HepG2 (cell line): ENCODE results near the gene IGFBP6. TPM values are rescaled to one million over a fixed set of nuclear protein-coding genes. Genes with fewer than 3 reads are reported as not detected.

Source experiments
- ATAC-seq: fragments of 200-7000 bp; cut with Tn5 transposase; 3 replicates; pipeline ENCODE4 v1.9.1; 2020; ENCODE audit warnings: mild to moderate bottlenecking, moderate library complexity
- BruUV-seq: library from RNA; stranded (reverse); fragments of 400-500 nt; replicated peaks from 2 replicates; lab custom pipeline; 2021; lab: Mats Ljungman, UMichigan
- CTCF ChIA-PET: fragments of 300-600 bp; formaldehyde crosslinking; extraction: SDS; loops from one replicate; lab custom pipeline; 2021; ENCODE audit warnings: low total read pairs, inconsistent platforms, low intra/inter-chr PET ratio; lab: Yijun Ruan, JAX
- POLR2A ChIA-PET: fragments of 350-600 bp; sonication (Branson Sonifier 250); formaldehyde crosslinking; loops from one replicate; lab custom pipeline; 2020; ENCODE audit warnings: antibody characterized with exemption, inconsistent platforms; lab: Yijun Ruan, JAX
- DNase-seq: peaks from one replicate; pipeline ENCODE4 v3.0.0-alpha.2; 2015; ENCODE audit warnings: low spot score
- FAIRE-seq: peaks from 3 replicates; lab custom pipeline; 2011; peaks lifted over from hg19 to GRCh38; lab: Jason Lieb, UNC
- H2AFZ ChIP-seq: one replicate; pipeline ENCODE4 v1.6.1; 2011; ENCODE audit warnings: low read length, inconsistent platforms
- H3K27ac ChIP-seq: fragments of 300-600 bp; 3 replicates; pipeline ENCODE4 v1.8.0; 2011; ENCODE audit warnings: mixed run types, mild to moderate bottlenecking, mixed read lengths, low read length, inconsistent platforms; ENCODE audit not compliant: insufficient read depth; ENCODE audit errors: extremely low read length
- H3K27me3 ChIP-seq, 2 experiments: fragments of 200-600 bp in 1 of 2; 2 replicates in 1 of 2; 3 replicates in 1 of 2; pipeline versions ENCODE4 v1.6.0 to v1.8.0; 2011; ENCODE audit warnings: low read length in 2 of 2, mild to moderate bottlenecking in 2 of 2, moderate library complexity in 2 of 2, inconsistent platforms in 1 of 2; ENCODE audit not compliant: insufficient read depth in 2 of 2, control insufficient read depth in 1 of 2
- H3K36me3 ChIP-seq, 2 experiments: fragments of 200-600 bp in 1 of 2; replicated peaks in 1 of 2; 2 replicates in 1 of 2; 3 replicates in 1 of 2; pipeline versions ENCODE4 v1.5.1 to v1.8.0; 2011; ENCODE audit warnings: low read length in 2 of 2, inconsistent platforms in 1 of 2; ENCODE audit not compliant: insufficient read depth in 2 of 2, control insufficient read depth in 1 of 2
- H3K4me1 ChIP-seq: 2 replicates; pipeline ENCODE4 v1.5.1; 2012; ENCODE audit warnings: low read length, inconsistent platforms; ENCODE audit not compliant: insufficient read depth
- H3K4me2 ChIP-seq: 2 replicates; pipeline ENCODE4 v1.6.0; 2011; ENCODE audit warnings: low read depth, low read length, inconsistent platforms
- H3K4me3 ChIP-seq, 3 experiments: fragments of 200-600 bp in 1 of 3; sonication (generic), shearing (Covaris generic) in 1 of 3; replicated peaks in 1 of 3; 2 replicates each; pipeline ENCODE4 v1.5.1; 2011 to 2016; ENCODE audit warnings: low read length in 3 of 3, inconsistent platforms in 2 of 3, low read depth in 2 of 3, mild to moderate bottlenecking in 2 of 3, control low read depth in 1 of 3, mixed read lengths in 1 of 3; ENCODE audit not compliant: insufficient read depth in 1 of 3
- H3K79me2 ChIP-seq: one replicate; pipeline ENCODE4 v1.6.1; 2011; ENCODE audit warnings: low read length, inconsistent platforms; ENCODE audit not compliant: insufficient read depth
- H3K9ac ChIP-seq: 2 replicates; pipeline ENCODE4 v1.6.0; 2011; ENCODE audit warnings: mild to moderate bottlenecking, low read depth, low read length, inconsistent platforms; ENCODE audit not compliant: insufficient read depth
- H3K9me3 ChIP-seq: 2 replicates; pipeline ENCODE4 v1.5.1; 2012; ENCODE audit warnings: mild to moderate bottlenecking, low read length
- H4K20me1 ChIP-seq: 2 replicates; pipeline ENCODE4 v1.6.0; 2011; ENCODE audit warnings: inconsistent platforms, mild to moderate bottlenecking, low read length, moderate library complexity; ENCODE audit not compliant: insufficient read depth
- AHDC1 ChIP-seq: sonication (generic); formaldehyde crosslinking; IDR thresholded peaks from 2 replicates; pipeline ENCODE4 v1.5.1; 2020; ENCODE audit warnings: mild to moderate bottlenecking, missing genetic modification reagents, borderline replicate concordance
- BHLHE40 ChIP-seq: IDR thresholded peaks from 2 replicates; pipeline ENCODE4 v1.6.1; 2011; ENCODE audit warnings: low read length, improper control_type of control experiment
- CREB3 ChIP-seq: sonication (generic); formaldehyde crosslinking; IDR thresholded peaks from 2 replicates; pipeline ENCODE4 v1.5.0; 2020; ENCODE audit warnings: missing genetic modification reagents
- HINFP ChIP-seq: sonication (generic); formaldehyde crosslinking; IDR thresholded peaks from 2 replicates; pipeline ENCODE4 v1.4.0; 2020; ENCODE audit warnings: low read depth, mild to moderate bottlenecking, missing genetic modification reagents
- NCOA1 ChIP-seq: sonication (generic); formaldehyde crosslinking; IDR thresholded peaks from 2 replicates; pipeline ENCODE4 v1.9.0; 2021; ENCODE audit warnings: missing genetic modification reagents
- RELA ChIP-seq: sonication (generic); formaldehyde crosslinking; IDR thresholded peaks from 2 replicates; pipeline ENCODE4 v1.4.0; 2020; ENCODE audit warnings: missing genetic modification reagents
- SOX6 ChIP-seq, 2 experiments: fragments of 450-650 bp in 1 of 2; sonication (generic) in 1 of 2; formaldehyde crosslinking in 1 of 2; IDR thresholded peaks; 2 replicates each; pipeline versions ENCODE4 v1.4.0 to v1.6.1; 2017 to 2020; ENCODE audit warnings: antibody characterized with exemption in 1 of 2, mild to moderate bottlenecking in 1 of 2, missing genetic modification reagents in 1 of 2
- SP1 ChIP-seq, 2 experiments: fragments of 450-650 bp in 1 of 2; sonication (generic) in 1 of 2; formaldehyde crosslinking in 1 of 2; IDR thresholded peaks; 2 replicates each; pipeline versions ENCODE4 v1.4.0 to v1.6.1; 2016 to 2020; ENCODE audit warnings: missing genetic modification reagents in 1 of 2
- TMF1 ChIP-seq: sonication (generic); formaldehyde crosslinking; IDR thresholded peaks from 2 replicates; pipeline ENCODE4 v1.8.1; 2022; ENCODE audit warnings: low read depth, missing genetic modification reagents
- TOE1 ChIP-seq: sonication (generic); formaldehyde crosslinking; IDR thresholded peaks from 2 replicates; pipeline ENCODE4 v1.4.0; 2020; ENCODE audit warnings: mild to moderate bottlenecking, missing genetic modification reagents
- ZNF614 ChIP-seq: IDR thresholded peaks from 2 replicates; pipeline ENCODE4 v1.6.1; 2018; ENCODE audit warnings: missing biosample characterization, missing genetic modification reagents, inconsistent platforms, borderline replicate concordance
- ZNF7 ChIP-seq: IDR thresholded peaks from 2 replicates; pipeline ENCODE4 v1.6.1; 2016; ENCODE audit warnings: missing biosample characterization, missing genetic modification reagents
- ZNF747 ChIP-seq: sonication (generic); formaldehyde crosslinking; IDR thresholded peaks from 2 replicates; pipeline ENCODE4 v1.8.1; 2023; ENCODE audit warnings: missing genetic modification reagents, mild to moderate bottlenecking, borderline replicate concordance
- in situ Hi-C: cut with HindIII; loops from 2 replicates; pipeline ENCODE4 v1.10.0; 2017; ENCODE audit warnings: low pct_unique_long_range_greater_than_20kb; ENCODE audit not compliant: extremely low pct_ligation_motif_present
- intact Hi-C: fragments of 100-400 bp; cut with micrococcal nuclease; formaldehyde crosslinking; loops from one replicate; pipeline ENCODE4 v1.10.0; 2022; ENCODE audit not compliant: unreplicated experiment
- polyA plus RNA-seq, 8 experiments: library from polyadenylated mRNA; depleted of rRNA in 3 of 8; stranded (reverse) in 7 of 8; unstranded in 1 of 8; fragments of >200 nt; fragmentation: Illumina TruSeq in 4 of 8; extraction: Trizol in 4 of 8; gene quantifications; 2 replicates each; pipeline versions ENCODE4 v1.2.1 to v1.2.3, GENCODE V29; 2011 to 2016; ENCODE audit warnings: low read depth in 4 of 8, missing spikeins in 1 of 8, mixed read lengths in 1 of 8; ENCODE audit not compliant: insufficient read depth in 1 of 8
- total RNA-seq, 5 experiments: library from RNA; depleted of rRNA; stranded (reverse); fragments of >200 nt; fragmentation: Illumina TruSeq; extraction: Trizol; gene quantifications; 2 replicates each; pipeline ENCODE4 v1.2.3, GENCODE V29; 2016; ENCODE audit warnings: low read depth in 1 of 5
- TF ChIP-seq, protein P1 (sequence below): sonication (generic); formaldehyde crosslinking; IDR thresholded peaks from 2 replicates; pipeline ENCODE4 v1.4.0; 2020; ENCODE audit warnings: missing genetic modification reagents, borderline replicate concordance

The IGFBP6 gene
- total and polyA plus RNA-seq, 2 of the 13 experiments (the other 11 are each of a cell fraction or from before 2014, with no cell fraction given): 3.9 to 25.2 TPM

GRCh38 chr12:53113951-53114350 is 16.5 kb downstream of the IGFBP6 start:
- Histone ChIP-seq H3K27ac (no peak overlapping the region), H3K4me1 (0 out of 2 replicates have a peak, but pooled peaks cover 12% of the 10 kb centered on the region), H2AFZ (no peak overlapping the region), H3K79me2 (no peaks in the 10 kb centered on the region), H3K4me3 (no peak overlapping the region), H3K27me3 (no peaks in the 10 kb centered on the region), H3K4me2 (no peak overlapping the region), H3K36me3 (peaks cover 9 to 34% of the 10 kb centered on the region in 2 experiments), H4K20me1 (no peaks in the 10 kb centered on the region), H3K9ac (no peak overlapping the region), H3K9me3 (no peaks in the 10 kb centered on the region)
- no peak for ATAC-seq
- no peak for FAIRE-seq
- POLR2A ChIA-PET: interaction anchor here (1.2 kb wide), 1 partner anchor 11 kb away, joined by 8 read pairs; the partner anchor contains the start of gene SOAT2
- in situ Hi-C loops (no loop called here), intact Hi-C loops (no loop called here)
- no peak for DNase-seq
- BruUV-seq: no TSS peak
- CTCF ChIA-PET: no interaction called here
- TF ChIP-seq NCOA1: no peak
- TF ChIP-seq, protein P1, sequence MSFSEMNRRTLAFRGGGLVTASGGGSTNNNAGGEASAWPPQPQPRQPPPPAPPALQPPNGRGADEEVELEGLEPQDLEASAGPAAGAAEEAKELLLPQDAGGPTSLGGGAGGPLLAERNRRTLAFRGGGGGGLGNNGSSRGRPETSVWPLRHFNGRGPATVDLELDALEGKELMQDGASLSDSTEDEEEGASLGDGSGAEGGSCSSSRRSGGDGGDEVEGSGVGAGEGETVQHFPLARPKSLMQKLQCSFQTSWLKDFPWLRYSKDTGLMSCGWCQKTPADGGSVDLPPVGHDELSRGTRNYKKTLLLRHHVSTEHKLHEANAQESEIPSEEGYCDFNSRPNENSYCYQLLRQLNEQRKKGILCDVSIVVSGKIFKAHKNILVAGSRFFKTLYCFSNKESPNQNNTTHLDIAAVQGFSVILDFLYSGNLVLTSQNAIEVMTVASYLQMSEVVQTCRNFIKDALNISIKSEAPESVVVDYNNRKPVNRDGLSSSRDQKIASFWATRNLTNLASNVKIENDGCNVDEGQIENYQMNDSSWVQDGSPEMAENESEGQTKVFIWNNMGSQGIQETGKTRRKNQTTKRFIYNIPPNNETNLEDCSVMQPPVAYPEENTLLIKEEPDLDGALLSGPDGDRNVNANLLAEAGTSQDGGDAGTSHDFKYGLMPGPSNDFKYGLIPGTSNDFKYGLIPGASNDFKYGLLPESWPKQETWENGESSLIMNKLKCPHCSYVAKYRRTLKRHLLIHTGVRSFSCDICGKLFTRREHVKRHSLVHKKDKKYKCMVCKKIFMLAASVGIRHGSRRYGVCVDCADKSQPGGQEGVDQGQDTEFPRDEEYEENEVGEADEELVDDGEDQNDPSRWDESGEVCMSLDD (CRISPR knock-in tag): no peak
- no peak for TF ChIP-seq HINFP
- no peak for TF ChIP-seq SOX6 (IDR thresholded peaks at IDR 0.05)
- TF ChIP-seq SOX6 (CRISPR knock-in tag; IDR thresholded peaks at IDR 0.05): no peak
- TF ChIP-seq AHDC1 (CRISPR knock-in tag): no peak
- TF ChIP-seq ZNF7: no peak
- no peak for TF ChIP-seq SP1 (IDR thresholded peaks at IDR 0.05)
- no peak for TF ChIP-seq SP1 (CRISPR knock-in tag; IDR thresholded peaks at IDR 0.05)
- no peak for TF ChIP-seq TMF1 (CRISPR knock-in tag)
- no peak for TF ChIP-seq ZNF614 (CRISPR knock-in tag)
- TF ChIP-seq ZNF747 (CRISPR knock-in tag): no peak
- TF ChIP-seq CREB3 (CRISPR knock-in tag): no peak
- no peak for TF ChIP-seq TOE1
- TF ChIP-seq BHLHE40: no peak
- TF ChIP-seq RELA (CRISPR knock-in tag): no peak
